CD4-positive, alpha-beta memory T cell (primary cell): Measurements from ENCODE around the gene PPIP5K2. TPM values are rescaled to one million over a fixed set of nuclear protein-coding genes. Genes with fewer than 3 reads are reported as not detected.
A peak's percentile ranks its signal among the peaks of the same experiment; 100 is the strongest.

Source experiments
- CTCF ChIA-PET: fragments of 350-600 bp; sonication (Branson Sonifier 250); formaldehyde crosslinking; loops from one replicate; lab custom pipeline; 2021; ENCODE audit warnings: inconsistent platforms; ENCODE audit not compliant: partially characterized antibody; lab: Charles Lee
- POLR2A ChIA-PET: fragments of 350-600 bp; sonication (Branson Sonifier 250); formaldehyde crosslinking; loops from one replicate; lab custom pipeline; 2021; ENCODE audit not compliant: partially characterized antibody; lab: Charles Lee
- DNase-seq, 5 donors: peaks; one replicate each; pipeline versions ENCODE4 v3.0.0 to v3.0.0-alpha.2; 2020 to 2022; ENCODE audit warnings: mixed read lengths in 1 of 5
- H3K27ac ChIP-seq: one replicate; pipeline ENCODE4 v1.7.0; 2013; ENCODE audit warnings: low read depth, low read length
- H3K27me3 ChIP-seq: 2 replicates; pipeline ENCODE4 v1.7.0; 2013; ENCODE audit warnings: mild to moderate bottlenecking, low read length, moderate library complexity; ENCODE audit not compliant: insufficient read depth
- H3K36me3 ChIP-seq: 2 replicates; pipeline ENCODE4 v1.7.0; 2013; ENCODE audit warnings: mild to moderate bottlenecking, low read length, moderate library complexity; ENCODE audit not compliant: insufficient read depth
- H3K4me1 ChIP-seq: 2 replicates; pipeline ENCODE4 v1.7.0; 2013; ENCODE audit warnings: mild to moderate bottlenecking, low read length, moderate library complexity; ENCODE audit not compliant: insufficient read depth
- H3K4me3 ChIP-seq, 2 donors: one replicate each; pipeline ENCODE4 v1.7.0; 2013; ENCODE audit warnings: low read length in 2 of 2, mild to moderate bottlenecking in 1 of 2
- H3K9me3 ChIP-seq, 2 donors: one replicate each; pipeline ENCODE4 v1.7.0; 2013; ENCODE audit warnings: low read length in 2 of 2, control low read depth in 1 of 2; ENCODE audit not compliant: control insufficient read depth in 1 of 2
- H3K27ac Mint-ChIP-seq, 7 donors: one replicate each; pipeline ENCODE4 v1.8.0; 2020 to 2021; ENCODE audit warnings: mixed read lengths in 7 of 7, mild to moderate bottlenecking in 6 of 7, inconsistent platforms in 3 of 7, moderate library complexity in 3 of 7
- H3K27me3 Mint-ChIP-seq, 2 donors: one replicate each; pipeline ENCODE4 v1.8.0; 2020 to 2021; ENCODE audit warnings: mixed read lengths in 2 of 2
- H3K36me3 Mint-ChIP-seq, 2 donors: one replicate each; pipeline ENCODE4 v1.8.0; 2020 to 2021; ENCODE audit warnings: mixed read lengths in 2 of 2, inconsistent platforms in 1 of 2, mild to moderate bottlenecking in 1 of 2
- H3K4me1 Mint-ChIP-seq, 4 donors: one replicate each; pipeline ENCODE4 v1.8.0; 2020 to 2021; ENCODE audit warnings: mixed read lengths in 4 of 4, mild to moderate bottlenecking in 1 of 4
- H3K4me3 Mint-ChIP-seq, 8 donors: one replicate each; pipeline ENCODE4 v1.8.0; 2020 to 2021; ENCODE audit warnings: mixed read lengths in 8 of 8, mild to moderate bottlenecking in 7 of 8, moderate library complexity in 6 of 8, inconsistent platforms in 3 of 8
- H3K9me3 Mint-ChIP-seq, 8 donors: one replicate each; pipeline ENCODE4 v1.8.0; 2020 to 2021; ENCODE audit warnings: mixed read lengths in 8 of 8, mild to moderate bottlenecking in 5 of 8, inconsistent platforms in 3 of 8, moderate library complexity in 1 of 8
- intact Hi-C: fragments of 100-400 bp; cut with micrococcal nuclease; formaldehyde crosslinking; loops from one replicate; pipeline ENCODE4 v1.15.1; 2023
- polyA plus RNA-seq, 2 donors: library from polyadenylated mRNA; unstranded; fragments of 300-500 nt; fragmentation: Illumina TruSeq; gene quantifications; one replicate each; pipeline ENCODE4 v1.2.3, GENCODE V29; 2021
- total RNA-seq, 2 experiments: library from RNA; stranded (reverse); gene quantifications; one replicate each; pipeline ENCODE4 v1.2.3, GENCODE V29; 2021

The PPIP5K2 gene
- total and polyA plus RNA-seq, 4 experiments from 2014 or later, result 21.1 to 66.5 (median 43.3) TPM

- intact Hi-C loops, result no loop called here
These were observed 27.4 kb upstream of the PPIP5K2 start for GRCh38 chr5:103092676-103093075.

GRCh38 chr5:103093727-103094126, 26.4 kb upstream of the PPIP5K2 start:
- Mint-ChIP-seq H3K27me3 (no peaks in the 10 kb centered on the region), H3K4me1 (peaks cover 0 to 2% (median 0%) of the 10 kb centered on the region in 4 donors), H3K9me3 (no peaks in the 10 kb centered on the region), H3K4me3 (no peak overlapping the region), H3K27ac (no peak overlapping the region), H3K36me3 (peaks cover 47 to 55% of the 10 kb centered on the region in 2 donors)
- no peak for DNase-seq
- H3K9me3 ChIP-seq, result no peaks in the 10 kb centered on the region
- H3K36me3 ChIP-seq, result no peaks in the 10 kb centered on the region
- no peak overlapping the region for H3K27ac ChIP-seq
- H3K4me1 ChIP-seq, result no peaks in the 10 kb centered on the region
- ChIA-PET POLR2A (no interaction called here), CTCF (no interaction called here)
- H3K4me3 ChIP-seq, result no peak overlapping the region
- intact Hi-C loops, result no loop called here
- H3K27me3 ChIP-seq, result no peaks in the 10 kb centered on the region

More at GRCh38 chr5:103092676-103093075, 27.4 kb upstream of the PPIP5K2 start:
- no peaks in the 10 kb centered on the region for H3K9me3 ChIP-seq
- H3K4me1 ChIP-seq, result no peaks in the 10 kb centered on the region
- DNase-seq, result no peak
- Mint-ChIP-seq H3K4me3 (no peak overlapping the region), H3K36me3 (peaks cover 57% of the 10 kb centered on the region in 2 donors), H3K27ac (no peak overlapping the region), H3K4me1 (peaks cover 0 to 2% (median 0%) of the 10 kb centered on the region in 4 donors), H3K27me3 (no peaks in the 10 kb centered on the region), H3K9me3 (peaks cover 0 to 3% (median 0%) of the 10 kb centered on the region in 8 donors)
- no peaks in the 10 kb centered on the region for H3K27me3 ChIP-seq
- CTCF ChIA-PET, result no interaction called here
- no peak overlapping the region for H3K4me3 ChIP-seq
- no peak overlapping the region for H3K27ac ChIP-seq
- POLR2A ChIA-PET, result no interaction called here
- no peaks in the 10 kb centered on the region for H3K36me3 ChIP-seq

GRCh38 chr5:103094737-103095136, 25.4 kb upstream of the PPIP5K2 start:
- intact Hi-C loops, result no loop called here
- Histone ChIP-seq H3K4me1 (no peaks in the 10 kb centered on the region), H3K27ac (no peak overlapping the region), H3K27me3 (no peaks in the 10 kb centered on the region), H3K36me3 (no peaks in the 10 kb centered on the region), H3K9me3 (no peaks in the 10 kb centered on the region), H3K4me3 (no peak overlapping the region)
- POLR2A ChIA-PET, result no interaction called here
- Mint-ChIP-seq H3K36me3 (peaks cover 44 to 52% of the 10 kb centered on the region in 2 donors), H3K4me1 (peaks cover 0 to 2% (median 0%) of the 10 kb centered on the region in 4 donors), H3K4me3 (no peak overlapping the region), H3K27ac (peak overlapping the region in 1 of 7 donors; percentile 46), H3K27me3 (no peaks in the 10 kb centered on the region), H3K9me3 (no peaks in the 10 kb centered on the region)
- CTCF ChIA-PET, result no interaction called here
- no peak for DNase-seq

GRCh38 chr5:103098993-103099392, 21.1 kb upstream of the PPIP5K2 start:
- Histone ChIP-seq H3K27ac (no peak overlapping the region), H3K4me3 (no peak overlapping the region), H3K9me3 (no peaks in the 10 kb centered on the region), H3K4me1 (no peaks in the 10 kb centered on the region), H3K27me3 (no peaks in the 10 kb centered on the region), H3K36me3 (no peaks in the 10 kb centered on the region)
- Mint-ChIP-seq H3K9me3 (no peaks in the 10 kb centered on the region), H3K4me3 (no peak overlapping the region), H3K27ac (no peak overlapping the region), H3K4me1 (peaks cover 0 to 2% (median 0%) of the 10 kb centered on the region in 4 donors), H3K27me3 (no peaks in the 10 kb centered on the region), H3K36me3 (peaks cover 43 to 50% of the 10 kb centered on the region in 2 donors)
- intact Hi-C loops, result no loop called here
- no peak for DNase-seq
- CTCF ChIA-PET, result no interaction called here
- POLR2A ChIA-PET, result interaction anchor here (1.3 kb wide), 1 partner anchor 21 kb away, joined by 5 read pairs; the partner anchor contains the start of genes GIN1 and PPIP5K2

- DNase-seq, result no peak
- Mint-ChIP-seq H3K9me3 (no peaks in the 10 kb centered on the region), H3K27ac (no peak overlapping the region), H3K36me3 (peaks cover 40 to 44% of the 10 kb centered on the region in 2 donors), H3K4me3 (no peak overlapping the region), H3K4me1 (peaks cover 0 to 2% (median 0%) of the 10 kb centered on the region in 4 donors), H3K27me3 (no peaks in the 10 kb centered on the region)
- H3K4me1 ChIP-seq, result no peaks in the 10 kb centered on the region
- H3K9me3 ChIP-seq, result no peaks in the 10 kb centered on the region
- no peak overlapping the region for H3K27ac ChIP-seq
- H3K27me3 ChIP-seq, result no peaks in the 10 kb centered on the region
- intact Hi-C loops, result no loop called here
- ChIA-PET CTCF (interaction anchor here (0.7 kb wide), 1 partner anchor 320 kb away, joined by 3 read pairs; no protein-coding TSS in a partner anchor), POLR2A (no interaction called here)
- H3K4me3 ChIP-seq, result no peak overlapping the region
- H3K36me3 ChIP-seq, result no peaks in the 10 kb centered on the region
These were observed 18.9 kb upstream of the PPIP5K2 start for GRCh38 chr5:103101079-103101750.

GRCh38 chr5:103102234-103102633, 17.9 kb upstream of the PPIP5K2 start:
- H3K36me3 Mint-ChIP-seq, result peaks cover 36 to 38% of the 10 kb centered on the region in 2 donors
- CTCF ChIA-PET, result no interaction called here

GRCh38 chr5:103108086-103108485, 12.0 kb upstream of the PPIP5K2 start:
- no peaks in the 10 kb centered on the region for H3K27me3 ChIP-seq
- ChIA-PET CTCF (no interaction called here), POLR2A (interaction anchor here (1.2 kb wide), 1 partner anchor 12 kb away, joined by 5 read pairs; the partner anchor contains the start of genes GIN1 and PPIP5K2)
- H3K27me3 Mint-ChIP-seq, result no peaks in the 10 kb centered on the region
- peaks cover 20 to 34% (median 31%) of the 10 kb centered on the region in 4 donors for H3K4me1 Mint-ChIP-seq
- no peak overlapping the region for H3K4me3 ChIP-seq
- H3K4me3 Mint-ChIP-seq, result no peak overlapping the region
- H3K36me3 ChIP-seq, result no peaks in the 10 kb centered on the region
- H3K27ac Mint-ChIP-seq, result no peak overlapping the region
- no peaks in the 10 kb centered on the region for H3K9me3 ChIP-seq
- no peak for DNase-seq
- intact Hi-C loops, result no loop called here
- peaks cover 25% of the 10 kb centered on the region for H3K4me1 ChIP-seq
- no peak overlapping the region for H3K27ac ChIP-seq
- H3K9me3 Mint-ChIP-seq, result peaks cover 0 to 3% (median 0%) of the 10 kb centered on the region in 8 donors
- H3K36me3 Mint-ChIP-seq, result peaks cover 27 to 28% of the 10 kb centered on the region in 2 donors

More at GRCh38 chr5:103102234-103102633, 17.9 kb upstream of the PPIP5K2 start:
- Mint-ChIP-seq H3K27ac (no peak overlapping the region), H3K9me3 (no peaks in the 10 kb centered on the region), H3K4me1 (peaks cover 0 to 2% (median 0%) of the 10 kb centered on the region in 4 donors), H3K27me3 (no peaks in the 10 kb centered on the region), H3K4me3 (no peak overlapping the region)
- POLR2A ChIA-PET, result no interaction called here
- intact Hi-C loops, result no loop called here
- DNase-seq, result no peak
- H3K27me3 ChIP-seq, result no peaks in the 10 kb centered on the region
- H3K36me3 ChIP-seq, result no peaks in the 10 kb centered on the region
- H3K27ac ChIP-seq, result no peak overlapping the region
- no peak overlapping the region for H3K4me3 ChIP-seq
- no peaks in the 10 kb centered on the region for H3K4me1 ChIP-seq
- no peaks in the 10 kb centered on the region for H3K9me3 ChIP-seq
